Activated CD4-positive, alpha-beta T cell treated with anti-CD3 and anti-CD28 coated beads for 1 hour (primary cell): Measurements from ENCODE around the gene NEIL3.

Experiments used
- DNase-seq: peaks from one replicate; pipeline ENCODE4 v3.0.0-alpha.2; 2020

NEIL3 gene

DNA sequence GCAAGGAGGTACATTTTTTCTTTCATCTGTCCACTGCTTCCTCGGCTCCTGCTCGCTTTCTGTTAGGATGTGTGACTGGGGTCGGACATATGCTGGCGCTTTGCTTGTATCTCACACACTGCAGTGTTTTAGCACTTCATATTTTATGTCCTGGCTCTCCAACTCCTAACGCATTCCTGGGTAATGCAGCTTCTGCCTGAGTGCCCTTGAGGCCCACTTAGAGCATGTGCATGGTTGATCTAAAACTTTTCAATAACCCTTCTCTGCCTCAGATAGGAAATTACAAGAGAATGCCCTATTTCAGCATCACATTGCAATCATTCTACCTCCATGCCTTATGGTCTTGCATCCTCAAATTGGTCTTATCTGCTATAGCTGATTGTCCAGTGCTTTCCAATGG lies 65.3 kb downstream of the NEIL3 start:
- no peak for DNase-seq

- no peak for DNase-seq
Measured at GRCh38 chr4:177375372-177375771, 65.7 kb downstream of the NEIL3 start.

DNA sequence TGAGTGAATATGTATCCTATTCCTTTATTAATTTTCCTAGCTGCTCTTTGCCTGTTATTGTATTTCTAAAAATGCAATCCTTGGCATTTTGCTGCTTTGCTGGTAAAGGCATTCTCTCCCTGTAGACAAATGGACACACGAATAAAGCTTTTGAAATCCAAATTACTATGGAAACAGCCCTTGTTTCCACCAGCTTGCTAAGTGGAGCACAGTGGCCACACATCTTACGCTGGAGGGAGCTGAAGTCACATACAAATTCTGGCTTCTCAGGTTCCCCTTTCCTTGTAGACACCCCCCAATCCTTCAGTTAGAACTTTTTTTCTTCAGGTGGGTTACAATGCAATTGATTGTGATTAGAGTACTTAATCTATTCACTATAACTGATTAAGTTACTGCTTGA lies 66.3 kb downstream of the NEIL3 start:
- no peak for DNase-seq

DNA sequence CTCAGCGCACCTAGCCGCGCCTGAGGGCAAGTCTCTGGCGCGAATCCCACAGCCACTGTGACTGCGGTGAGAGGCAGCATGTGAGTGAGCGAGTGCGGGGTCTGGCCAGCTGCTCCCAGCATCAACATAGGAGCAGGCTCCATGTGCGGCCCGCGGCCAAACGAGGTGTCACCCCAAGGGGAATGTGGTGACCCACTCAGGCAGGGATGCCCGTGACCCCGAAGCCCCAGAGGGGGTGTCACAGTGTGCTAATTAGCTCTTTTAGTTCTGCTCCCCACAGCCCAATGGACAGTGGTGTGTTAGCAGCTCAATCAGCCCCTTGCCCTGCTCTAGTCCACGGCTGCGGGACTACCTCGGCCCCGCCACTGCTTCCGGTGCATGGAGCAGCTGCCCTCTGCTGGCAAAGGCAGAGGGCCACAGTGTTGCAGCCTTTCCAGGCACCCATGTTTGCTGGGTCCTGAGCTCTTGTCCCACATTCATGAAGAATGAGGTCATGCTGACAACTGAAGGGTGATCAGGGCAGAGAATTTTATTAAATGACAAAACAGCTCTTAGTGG lies 71.1 kb downstream of the NEIL3 start:
- no peak for DNase-seq

- DNase-seq, result no peak
Measured at GRCh38 chr4:177381762-177382310, 72.2 kb downstream of the NEIL3 start.

DNA sequence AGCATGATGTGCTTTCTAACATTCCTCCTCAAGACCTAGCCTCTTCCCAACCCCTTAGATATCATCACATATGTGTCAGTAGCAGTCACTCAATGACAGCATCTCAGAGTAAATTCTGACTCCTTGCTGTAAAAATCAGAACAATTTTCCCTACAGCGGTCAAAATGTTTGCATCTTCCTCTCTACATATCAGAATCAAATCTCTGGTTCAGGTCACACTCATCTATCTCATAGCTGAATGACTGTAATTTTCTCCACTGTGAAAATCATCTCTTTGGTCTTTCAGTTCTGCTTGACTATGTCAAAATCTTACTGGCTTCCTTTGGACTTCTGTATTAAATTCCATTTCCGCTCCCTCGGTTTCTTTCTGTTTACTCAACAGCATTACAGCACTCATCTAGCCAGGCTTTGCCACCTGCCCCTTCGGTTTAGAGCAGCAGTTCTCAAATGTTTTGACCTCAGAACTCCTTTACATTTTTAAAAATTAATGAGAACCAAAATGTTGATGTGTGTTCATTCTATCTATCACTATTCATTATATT lies 75.3 kb downstream of the NEIL3 start:
- DNase-seq, result no peak

GRCh38 chr4:177385576-177386277 lies 76.1 kb downstream of the NEIL3 start:
- DNase-seq, result no peak

DNA sequence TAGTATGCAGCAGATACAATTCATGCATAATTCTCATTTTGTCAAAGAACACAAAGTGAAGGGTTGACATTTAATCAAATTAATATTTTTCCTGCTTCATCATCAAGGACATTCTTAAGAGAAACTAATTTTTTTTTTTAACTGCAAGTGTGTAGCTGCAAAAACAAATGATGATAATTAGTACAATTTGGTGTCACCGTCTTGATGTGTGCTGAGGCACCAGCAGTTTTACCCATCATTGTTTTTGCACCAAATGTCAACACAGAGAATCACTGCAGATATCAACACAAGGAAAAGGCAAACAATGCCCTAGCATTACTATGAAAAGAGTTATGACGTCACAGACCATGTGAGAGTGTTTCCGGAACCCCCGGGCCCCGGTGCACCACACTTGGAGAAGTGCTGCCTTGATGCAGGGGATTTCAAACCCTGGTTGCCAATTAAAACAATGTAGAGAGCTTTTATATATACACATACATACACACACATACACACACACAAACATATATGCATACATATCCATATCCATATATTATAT lies 76.7 kb downstream of the NEIL3 start:
- DNase-seq, result no peak

DNA sequence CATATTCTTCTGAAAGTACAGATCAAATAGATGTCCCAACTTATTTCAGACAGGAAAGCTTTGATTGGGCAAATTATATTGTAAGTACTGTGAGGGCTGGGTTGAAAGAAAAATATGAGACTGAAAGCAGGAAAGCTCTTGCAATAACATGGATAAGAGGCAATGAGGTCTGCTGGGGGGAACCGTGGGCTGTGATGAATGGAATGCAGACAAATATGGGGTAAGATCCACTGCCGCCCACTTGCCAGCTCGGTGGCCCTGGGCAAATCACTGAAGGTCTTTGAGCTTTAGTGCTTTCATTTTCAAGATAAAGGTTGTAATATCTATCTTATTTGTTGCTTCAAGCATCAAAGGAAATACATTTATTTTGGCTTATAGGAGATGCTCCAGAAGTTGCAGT lies 81.6 kb downstream of the NEIL3 start:
- no peak for DNase-seq

GRCh38 chr4:177391953-177392352 lies 82.3 kb downstream of the NEIL3 start:
- DNase-seq, result no peak

DNA sequence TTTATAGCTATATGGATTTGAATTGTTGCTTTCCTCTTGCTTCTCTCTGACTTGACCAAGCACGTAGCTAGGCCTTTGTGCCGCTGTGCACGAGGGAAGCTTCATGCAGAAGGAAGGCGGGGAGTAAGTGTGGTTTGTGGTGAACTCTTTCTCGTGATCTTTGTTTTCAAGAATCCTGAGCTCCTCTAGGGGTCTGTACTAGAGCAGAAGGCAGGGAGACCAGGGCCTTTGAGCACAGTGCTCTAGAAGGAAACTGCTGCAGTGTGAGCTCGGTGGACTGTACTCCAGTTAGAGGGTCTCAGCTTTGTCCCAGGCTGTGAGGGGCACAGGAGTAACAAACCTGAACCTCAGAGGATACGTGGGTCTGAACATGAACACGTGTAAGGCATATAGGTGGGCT lies 83.6 kb downstream of the NEIL3 start:
- no peak for DNase-seq

GRCh38 chr4:177396352-177396751 lies 86.7 kb downstream of the NEIL3 start:
- DNase-seq, result no peak

- no peak for DNase-seq
Measured at GRCh38 chr4:177400030-177400429, 90.4 kb downstream of the NEIL3 start.

DNA sequence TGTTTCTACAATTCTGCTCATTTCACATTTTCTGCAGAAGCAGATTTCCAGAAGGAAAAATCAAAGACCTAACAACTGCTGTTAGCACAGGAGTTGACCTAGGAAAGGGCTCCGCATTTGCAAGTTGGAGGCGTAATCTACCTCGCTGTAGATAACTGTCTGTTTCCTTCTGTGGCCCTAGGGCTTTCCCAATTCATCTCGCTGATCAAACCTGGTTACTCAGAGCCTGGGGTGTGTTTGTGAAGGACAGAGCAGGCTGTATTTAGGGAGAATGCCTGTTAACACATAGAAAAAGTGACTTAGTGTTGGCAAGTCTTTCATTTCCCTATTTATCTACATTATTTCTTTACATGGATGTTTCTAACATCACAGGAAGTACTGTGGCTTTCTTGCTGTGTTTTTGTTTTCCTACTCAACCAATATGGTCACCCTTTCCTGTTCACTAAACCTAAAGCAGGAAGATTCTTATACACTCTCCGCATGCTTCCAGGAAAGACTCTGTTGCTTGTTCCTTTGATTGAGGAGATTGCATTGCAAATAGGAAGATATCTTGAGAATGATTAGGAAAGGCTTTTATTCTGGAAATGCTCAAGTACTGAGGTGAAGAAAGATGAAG lies 92.1 kb downstream of the NEIL3 start:
- no peak for DNase-seq

DNA sequence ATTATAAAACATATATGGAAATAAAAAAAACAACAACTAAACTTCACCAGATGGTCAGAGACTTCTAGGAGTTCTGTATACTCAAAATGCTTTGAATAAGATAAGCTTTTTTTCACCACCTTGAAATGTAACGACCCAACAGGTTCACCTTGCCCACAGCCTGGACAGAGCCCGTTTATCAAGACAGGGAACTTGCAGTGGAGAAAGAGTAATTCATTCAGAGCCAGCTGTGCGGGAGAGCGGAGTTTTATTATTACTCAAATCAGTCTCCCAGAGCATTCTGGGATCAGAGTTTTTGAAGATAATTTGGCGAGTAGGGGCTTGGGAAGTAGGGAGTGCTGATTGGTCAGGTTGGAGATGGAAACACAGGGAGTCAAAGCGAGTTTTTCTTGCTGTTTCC lies 94.1 kb downstream of the NEIL3 start:
- DNase-seq, result no peak

GRCh38 chr4:177404342-177404741 lies 94.7 kb downstream of the NEIL3 start:
- DNase-seq, result no peak

DNA sequence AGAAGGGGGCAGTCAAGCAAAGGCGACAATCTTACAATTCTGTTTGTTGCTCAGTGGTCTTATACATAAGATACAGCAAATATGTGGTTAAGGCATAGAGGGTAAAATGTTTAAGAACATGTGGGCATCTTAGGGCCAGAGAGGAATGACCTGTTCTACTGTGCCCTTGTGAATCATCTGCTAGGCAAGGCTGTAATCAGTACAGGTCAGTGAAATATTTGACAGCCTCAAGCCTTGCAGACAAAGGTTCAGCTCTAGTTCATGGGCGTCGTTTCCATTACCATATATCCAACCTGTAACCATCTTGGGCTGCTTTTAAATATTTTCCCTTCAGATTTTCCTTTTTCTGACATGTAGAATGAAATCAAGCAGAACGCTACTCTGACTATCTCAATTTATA lies 95.3 kb downstream of the NEIL3 start:
- no peak for DNase-seq

- DNase-seq, result no peak
Measured at GRCh38 chr4:177405508-177405907, 95.8 kb downstream of the NEIL3 start.

DNA sequence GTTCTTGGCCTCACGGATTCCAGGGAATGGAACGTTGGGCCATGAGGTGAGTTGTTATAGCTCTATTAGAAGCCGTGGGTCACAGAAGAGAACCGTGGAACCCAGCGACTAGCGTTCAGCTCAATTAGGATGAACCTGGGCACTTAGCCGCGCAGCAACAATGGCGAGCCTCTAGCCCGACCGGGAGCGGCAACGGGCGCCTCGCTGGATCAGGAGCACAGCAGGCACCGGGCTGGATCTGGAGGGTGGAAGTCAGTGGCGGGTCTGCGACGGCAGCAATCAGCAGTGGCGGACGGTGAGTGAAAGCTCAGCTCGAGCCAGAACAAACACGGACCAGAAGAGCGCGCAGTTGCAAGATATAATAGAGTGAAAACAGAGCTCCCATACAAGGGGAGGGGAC lies 98.3 kb downstream of the NEIL3 start:
- DNase-seq, result no peak

DNA sequence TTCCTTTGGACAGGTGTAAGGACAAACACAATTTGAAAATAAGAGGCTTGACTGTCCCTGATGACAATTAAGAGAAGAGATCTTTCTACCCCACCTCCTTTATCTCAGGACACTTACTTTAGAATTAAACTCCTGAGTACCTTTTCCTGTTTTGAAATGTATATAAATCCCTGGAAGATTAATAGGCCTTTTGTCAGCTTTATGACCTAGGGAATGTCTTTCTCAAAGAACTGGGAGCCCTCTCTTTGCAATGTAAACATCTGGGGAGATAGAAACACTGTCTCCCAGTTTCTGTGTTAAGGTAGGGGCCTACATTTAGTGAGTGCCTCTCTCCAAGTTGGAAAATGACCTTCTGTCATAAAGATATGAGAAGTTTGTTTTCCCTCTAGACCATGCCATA lies 100.9 kb downstream of the NEIL3 start:
- DNase-seq, result no peak

- no peak for DNase-seq
Measured at GRCh38 chr4:177411996-177412395, 102.3 kb downstream of the NEIL3 start.
